GM23338 (cell line): ENCODE measurements around the gene ASPM. TPM values are rescaled to one million over a fixed set of nuclear protein-coding genes. Genes with fewer than 3 reads are reported as not detected.

Experiments
- ATAC-seq: fragments of 200-7000 bp; cut with Tn5 transposase; 3 replicates; pipeline ENCODE4 v1.9.1; 2020
- DNase-seq: peaks from one replicate; pipeline ENCODE4 v3.0.0-alpha.2; 2015; ENCODE audit warnings: low spot score
- H2AFZ ChIP-seq: fragments of 200-600 bp; sonication (generic); 2 replicates; pipeline ENCODE4 v1.8.0; 2016; ENCODE audit warnings: antibody characterized with exemption, mild to moderate bottlenecking, moderate library complexity
- H3F3A ChIP-seq: fragments of 200-600 bp; sonication (generic); replicated peaks from 2 replicates; pipeline ENCODE4 v1.8.0; 2017; ENCODE audit warnings: antibody characterized with exemption, mixed run types, low read depth
- H3K27ac ChIP-seq: fragments of 200-600 bp; sonication (generic); 2 replicates; pipeline ENCODE4 v1.6.1; 2016; ENCODE audit warnings: low read depth
- H3K27me3 ChIP-seq: fragments of 200-600 bp; sonication (generic); 2 replicates; pipeline ENCODE4 v1.8.0; 2016; ENCODE audit warnings: mild to moderate bottlenecking, mixed run types, moderate library complexity; ENCODE audit not compliant: insufficient read depth
- H3K36me3 ChIP-seq: fragments of 200-600 bp; sonication (generic); 2 replicates; pipeline ENCODE4 v1.8.0; 2016; ENCODE audit warnings: mild to moderate bottlenecking; ENCODE audit not compliant: insufficient read depth
- H3K4me1 ChIP-seq: fragments of 200-600 bp; sonication (generic); 2 replicates; pipeline ENCODE4 v1.8.0; 2016; ENCODE audit warnings: mild to moderate bottlenecking, moderate library complexity; ENCODE audit not compliant: insufficient read depth
- H3K4me2 ChIP-seq: fragments of 200-600 bp; sonication (generic); 2 replicates; pipeline ENCODE4 v1.7.1; 2017; ENCODE audit warnings: mixed run types
- H3K4me3 ChIP-seq: fragments of 200-600 bp; sonication (generic); 2 replicates; pipeline ENCODE4 v1.6.1; 2016; ENCODE audit warnings: mixed run types
- H3K79me2 ChIP-seq: fragments of 200-600 bp; sonication (generic); replicated peaks from 2 replicates; pipeline ENCODE4 v1.8.0; 2017; ENCODE audit warnings: mild to moderate bottlenecking; ENCODE audit not compliant: insufficient read depth
- H3K9me2 ChIP-seq: fragments of 200-600 bp; sonication (generic); 2 replicates; pipeline ENCODE4 v1.8.0; 2017; ENCODE audit not compliant: insufficient read depth
- H4K20me1 ChIP-seq: fragments of 200-600 bp; sonication (generic); replicated peaks from 2 replicates; pipeline ENCODE4 v1.8.0; 2017; ENCODE audit warnings: mild to moderate bottlenecking; ENCODE audit not compliant: insufficient read depth
- H3K27ac Mint-ChIP-seq: 2 replicates; pipeline ENCODE4 v1.8.0; 2020; ENCODE audit warnings: inconsistent platforms, mild to moderate bottlenecking, moderate library complexity, mixed read lengths
- H3K27me3 Mint-ChIP-seq: 3 replicates; pipeline ENCODE4 v1.8.0; 2022; ENCODE audit warnings: low read depth, mild to moderate bottlenecking, moderate library complexity, mixed read lengths, inconsistent platforms; ENCODE audit not compliant: insufficient read depth, poor library complexity
- H3K36me3 Mint-ChIP-seq: 3 replicates; pipeline ENCODE4 v1.8.0; 2021; ENCODE audit warnings: low read depth, mild to moderate bottlenecking, inconsistent platforms, moderate library complexity, mixed read lengths
- H3K4me1 Mint-ChIP-seq: 3 replicates; pipeline ENCODE4 v1.8.0; 2020; ENCODE audit warnings: mild to moderate bottlenecking, inconsistent platforms, mixed read lengths
- H3K4me3 Mint-ChIP-seq: 3 replicates; pipeline ENCODE4 v1.8.0; 2021; ENCODE audit warnings: moderate library complexity, mild to moderate bottlenecking, inconsistent platforms, mixed read lengths
- H3K9me3 Mint-ChIP-seq: 3 replicates; pipeline ENCODE4 v1.8.0; 2020; ENCODE audit warnings: moderate library complexity, mild to moderate bottlenecking, inconsistent platforms, mixed read lengths
- CREB1 ChIP-seq: fragments of 250-450 bp; sonication (Bioruptor Pico); IDR thresholded peaks from 2 replicates; pipeline ENCODE4 v1.5.0; 2020; ENCODE audit warnings: low read depth, mild to moderate bottlenecking, moderate library complexity
- EZH2 ChIP-seq: fragments of 200-600 bp; sonication (generic); IDR thresholded peaks from one replicate; pipeline ENCODE4 v1.8.0; 2017; ENCODE audit warnings: antibody characterized with exemption, mild to moderate bottlenecking, low read depth; ENCODE audit not compliant: unreplicated experiment
- EZH2phosphoT487 ChIP-seq: fragments of 200-600 bp; sonication (generic); IDR thresholded peaks from one replicate; pipeline ENCODE4 v1.8.1; 2018; ENCODE audit warnings: antibody characterized with exemption; ENCODE audit not compliant: unreplicated experiment
- JUNB ChIP-seq: IDR thresholded peaks from one replicate; pipeline ENCODE4 v1.6.1; 2016; ENCODE audit warnings: antibody characterized with exemption; ENCODE audit not compliant: unreplicated experiment
- NANOG ChIP-seq: IDR thresholded peaks from 2 replicates; pipeline ENCODE4 v1.6.1; 2016; ENCODE audit warnings: antibody characterized with exemption, borderline replicate concordance
- POLR2AphosphoS5 ChIP-seq: IDR thresholded peaks from 2 replicates; pipeline ENCODE4 v1.6.1; 2016; ENCODE audit warnings: antibody characterized with exemption, low read depth
- STAT1 ChIP-seq: IDR thresholded peaks from one replicate; pipeline ENCODE4 v1.6.1; 2016; ENCODE audit warnings: antibody characterized with exemption; ENCODE audit not compliant: unreplicated experiment
- ZNF114 ChIP-seq: fragments of 250-450 bp; sonication (Bioruptor Pico); IDR thresholded peaks from 2 replicates; pipeline ENCODE4 v1.5.0; 2020; ENCODE audit warnings: mild to moderate bottlenecking, moderate library complexity
- ZNF331 ChIP-seq: fragments of 250-450 bp; sonication (Bioruptor Pico); IDR thresholded peaks from 2 replicates; pipeline ENCODE4 v1.5.0; 2020; ENCODE audit warnings: low read depth, mild to moderate bottlenecking, moderate library complexity
- ZNF462 ChIP-seq: fragments of 250-450 bp; sonication (Bioruptor Pico); IDR thresholded peaks from 2 replicates; pipeline ENCODE4 v1.5.0; 2020; ENCODE audit warnings: mild to moderate bottlenecking, moderate library complexity
- polyA plus RNA-seq: library from polyadenylated mRNA; unstranded; fragments of >200 nt; fragmentation: Nextera tagmentation; extraction: Ambion mirVana; gene quantifications from 2 replicates; pipeline ENCODE4 v1.2.1, GENCODE V29; 2016
- total RNA-seq: library from RNA; depleted of rRNA; stranded (reverse); fragments of >200 nt; shearing (Covaris generic); gene quantifications from 2 replicates; pipeline ENCODE4 v1.2.3, GENCODE V29; 2014
- TF ChIP-seq, protein P1 (sequence below), 2 experiments: fragments of 200-600 bp in 1 of 2; sonication (generic) in 1 of 2; conservative IDR thresholded peaks; 2 replicates each; pipeline versions ENCODE4 v1.5.1 to v1.6.1; 2016 to 2017; ENCODE audit warnings: antibody characterized with exemption in 2 of 2, low read depth in 2 of 2, mild to moderate bottlenecking in 2 of 2, moderate library complexity in 1 of 2
- TF ChIP-seq, protein P2 (sequence below): IDR thresholded peaks from 2 replicates; pipeline ENCODE4 v1.6.1; 2016; ENCODE audit warnings: antibody characterized with exemption
- TF ChIP-seq, protein P3 (sequence below): IDR thresholded peaks from one replicate; pipeline ENCODE4 v1.6.1; 2018; ENCODE audit warnings: antibody characterized with exemption; ENCODE audit not compliant: unreplicated experiment

ASPM gene
- total and polyA plus RNA-seq, 2 experiments from 2014 or later, result 36.8 to 64.9 TPM

- Histone ChIP-seq H2AFZ (no peak overlapping the region), H3K4me1 (no peaks in the 10 kb centered on the region), H3K36me3 (peaks cover 29% of the 10 kb centered on the region), H3K27ac (no peak overlapping the region), H3K27me3 (no peaks in the 10 kb centered on the region), H3K4me2 (no peak overlapping the region), H3K4me3 (no peak overlapping the region), H3K9me2 (no peaks in the 10 kb centered on the region), H3K79me2 (peaks cover 19% of the 10 kb centered on the region), H3F3A (no peaks in the 10 kb centered on the region), H4K20me1 (no peaks in the 10 kb centered on the region; the same call in 1 of the 2 replicates)
- ATAC-seq, result no peak
- DNase-seq, result no peak
- no peaks in the 10 kb centered on the region for H3K27me3 Mint-ChIP-seq
- TF ChIP-seq ZNF462 (CRISPR knock-in tag) (no peak), JUNB (no peak), CREB1 (CRISPR knock-in tag) (no peak), STAT1 (no peak), EZH2 (no peak), EZH2phosphoT487 (no peak), POLR2AphosphoS5 (no peak), ZNF331 (CRISPR knock-in tag) (no peak), NANOG (no peak), ZNF114 (CRISPR knock-in tag) (no peak)
- TF ChIP-seq, protein P1, sequence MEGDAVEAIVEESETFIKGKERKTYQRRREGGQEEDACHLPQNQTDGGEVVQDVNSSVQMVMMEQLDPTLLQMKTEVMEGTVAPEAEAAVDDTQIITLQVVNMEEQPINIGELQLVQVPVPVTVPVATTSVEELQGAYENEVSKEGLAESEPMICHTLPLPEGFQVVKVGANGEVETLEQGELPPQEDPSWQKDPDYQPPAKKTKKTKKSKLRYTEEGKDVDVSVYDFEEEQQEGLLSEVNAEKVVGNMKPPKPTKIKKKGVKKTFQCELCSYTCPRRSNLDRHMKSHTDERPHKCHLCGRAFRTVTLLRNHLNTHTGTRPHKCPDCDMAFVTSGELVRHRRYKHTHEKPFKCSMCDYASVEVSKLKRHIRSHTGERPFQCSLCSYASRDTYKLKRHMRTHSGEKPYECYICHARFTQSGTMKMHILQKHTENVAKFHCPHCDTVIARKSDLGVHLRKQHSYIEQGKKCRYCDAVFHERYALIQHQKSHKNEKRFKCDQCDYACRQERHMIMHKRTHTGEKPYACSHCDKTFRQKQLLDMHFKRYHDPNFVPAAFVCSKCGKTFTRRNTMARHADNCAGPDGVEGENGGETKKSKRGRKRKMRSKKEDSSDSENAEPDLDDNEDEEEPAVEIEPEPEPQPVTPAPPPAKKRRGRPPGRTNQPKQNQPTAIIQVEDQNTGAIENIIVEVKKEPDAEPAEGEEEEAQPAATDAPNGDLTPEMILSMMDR (conservative IDR thresholded peaks at IDR 0.05; ENCODE audit: low read depth in 2 of 2), result no peak
- TF ChIP-seq, protein P2, sequence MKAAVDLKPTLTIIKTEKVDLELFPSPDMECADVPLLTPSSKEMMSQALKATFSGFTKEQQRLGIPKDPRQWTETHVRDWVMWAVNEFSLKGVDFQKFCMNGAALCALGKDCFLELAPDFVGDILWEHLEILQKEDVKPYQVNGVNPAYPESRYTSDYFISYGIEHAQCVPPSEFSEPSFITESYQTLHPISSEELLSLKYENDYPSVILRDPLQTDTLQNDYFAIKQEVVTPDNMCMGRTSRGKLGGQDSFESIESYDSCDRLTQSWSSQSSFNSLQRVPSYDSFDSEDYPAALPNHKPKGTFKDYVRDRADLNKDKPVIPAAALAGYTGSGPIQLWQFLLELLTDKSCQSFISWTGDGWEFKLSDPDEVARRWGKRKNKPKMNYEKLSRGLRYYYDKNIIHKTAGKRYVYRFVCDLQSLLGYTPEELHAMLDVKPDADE, result no peak
- TF ChIP-seq, protein P3, sequence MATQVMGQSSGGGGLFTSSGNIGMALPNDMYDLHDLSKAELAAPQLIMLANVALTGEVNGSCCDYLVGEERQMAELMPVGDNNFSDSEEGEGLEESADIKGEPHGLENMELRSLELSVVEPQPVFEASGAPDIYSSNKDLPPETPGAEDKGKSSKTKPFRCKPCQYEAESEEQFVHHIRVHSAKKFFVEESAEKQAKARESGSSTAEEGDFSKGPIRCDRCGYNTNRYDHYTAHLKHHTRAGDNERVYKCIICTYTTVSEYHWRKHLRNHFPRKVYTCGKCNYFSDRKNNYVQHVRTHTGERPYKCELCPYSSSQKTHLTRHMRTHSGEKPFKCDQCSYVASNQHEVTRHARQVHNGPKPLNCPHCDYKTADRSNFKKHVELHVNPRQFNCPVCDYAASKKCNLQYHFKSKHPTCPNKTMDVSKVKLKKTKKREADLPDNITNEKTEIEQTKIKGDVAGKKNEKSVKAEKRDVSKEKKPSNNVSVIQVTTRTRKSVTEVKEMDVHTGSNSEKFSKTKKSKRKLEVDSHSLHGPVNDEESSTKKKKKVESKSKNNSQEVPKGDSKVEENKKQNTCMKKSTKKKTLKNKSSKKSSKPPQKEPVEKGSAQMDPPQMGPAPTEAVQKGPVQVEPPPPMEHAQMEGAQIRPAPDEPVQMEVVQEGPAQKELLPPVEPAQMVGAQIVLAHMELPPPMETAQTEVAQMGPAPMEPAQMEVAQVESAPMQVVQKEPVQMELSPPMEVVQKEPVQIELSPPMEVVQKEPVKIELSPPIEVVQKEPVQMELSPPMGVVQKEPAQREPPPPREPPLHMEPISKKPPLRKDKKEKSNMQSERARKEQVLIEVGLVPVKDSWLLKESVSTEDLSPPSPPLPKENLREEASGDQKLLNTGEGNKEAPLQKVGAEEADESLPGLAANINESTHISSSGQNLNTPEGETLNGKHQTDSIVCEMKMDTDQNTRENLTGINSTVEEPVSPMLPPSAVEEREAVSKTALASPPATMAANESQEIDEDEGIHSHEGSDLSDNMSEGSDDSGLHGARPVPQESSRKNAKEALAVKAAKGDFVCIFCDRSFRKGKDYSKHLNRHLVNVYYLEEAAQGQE, result no peak
- peaks cover 31% of the 10 kb centered on the region for H3K9me3 Mint-ChIP-seq
- peaks cover 90% of the 10 kb centered on the region for H3K36me3 Mint-ChIP-seq
- H3K4me3 Mint-ChIP-seq, result no peak overlapping the region
- no peak overlapping the region for H3K27ac Mint-ChIP-seq
- H3K4me1 Mint-ChIP-seq, result no peaks in the 10 kb centered on the region
These were observed 39.6 kb downstream of the ASPM start for GRCh38 chr1:197106869-197107268.
